OCI-LY7 (cell line): ENCODE measurements around the gene FOXP1.

ENCODE experiments used
- CTCF ChIP-seq: fragments of 200-600 bp; sonication (generic); conservative IDR thresholded peaks from 2 replicates; pipeline ENCODE4 v1.5.1; 2014; ENCODE audit warnings: mild to moderate bottlenecking, antibody characterized with exemption, low read length, moderate library complexity, mixed read lengths
- EZH2phosphoT487 ChIP-seq: fragments of 200-600 bp; sonication (generic); IDR thresholded peaks from 2 replicates; pipeline ENCODE4 v1.6.1; 2018; ENCODE audit warnings: low read depth, borderline replicate concordance, mild to moderate bottlenecking, mixed run types, antibody characterized with exemption, low read length, moderate library complexity, mixed read lengths

- TF ChIP-seq CTCF (no peak), EZH2phosphoT487 (no peak)
These were observed 481.9 kb downstream of the FOXP1 start for GRCh38 chr3:71101626-71102025.
